Muscle layer of duodenum (tissue), 2 donors: Measurements from ENCODE around the gene PAPPA2.

Experiments
- H3K27ac ChIP-seq: one replicate; pipeline ENCODE4 v1.7.0; 2013; ENCODE audit warnings: mild to moderate bottlenecking, low read length
- H3K27me3 ChIP-seq: one replicate; pipeline ENCODE4 v1.7.0; 2013; ENCODE audit warnings: low read depth, mild to moderate bottlenecking, control low read depth, low read length
- H3K36me3 ChIP-seq, 2 donors: one replicate each; pipeline ENCODE4 v1.7.0; 2013; ENCODE audit warnings: low read length in 2 of 2, control low read depth in 1 of 2, mild to moderate bottlenecking in 1 of 2; ENCODE audit not compliant: insufficient read depth in 2 of 2, control insufficient read depth in 1 of 2
- H3K4me1 ChIP-seq, 2 donors: one replicate each; pipeline ENCODE4 v1.7.0; 2013; ENCODE audit warnings: low read length in 2 of 2, mild to moderate bottlenecking in 2 of 2, control low read depth in 1 of 2, moderate library complexity in 1 of 2; ENCODE audit not compliant: insufficient read depth in 2 of 2, control insufficient read depth in 1 of 2
- H3K4me3 ChIP-seq, 2 donors: one replicate each; pipeline ENCODE4 v1.7.0; 2013; ENCODE audit warnings: low read length in 2 of 2, low read depth in 1 of 2, mild to moderate bottlenecking in 1 of 2
- H3K9me3 ChIP-seq, 2 donors: one replicate each; pipeline ENCODE4 v1.7.0; 2013; ENCODE audit warnings: low read length in 2 of 2, control low read depth in 1 of 2, mild to moderate bottlenecking in 1 of 2; ENCODE audit not compliant: control insufficient read depth in 1 of 2
- donor health status: healthy.

Gene PAPPA2

DNA sequence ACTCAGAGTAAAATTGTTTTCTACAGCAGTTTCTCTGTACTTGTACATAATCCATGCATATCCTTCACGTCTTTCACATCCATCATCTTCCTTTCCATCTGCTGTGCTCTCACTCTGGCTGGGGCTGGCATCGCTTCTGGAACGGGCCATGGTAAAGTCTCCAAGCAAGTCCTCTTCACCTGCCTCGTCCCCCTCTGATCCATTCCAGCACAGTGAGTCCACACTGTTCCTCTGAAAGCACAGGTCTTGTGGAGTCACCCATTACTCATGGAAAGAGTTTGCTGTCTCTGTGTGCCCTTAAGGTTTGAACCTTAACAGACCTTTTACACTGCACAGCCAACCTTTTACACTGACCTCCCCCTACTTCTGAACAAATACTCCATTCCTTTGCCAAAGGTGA, 387.9 kb downstream of the PAPPA2 start:
- no peak overlapping the region for H3K27ac ChIP-seq
- H3K27me3 ChIP-seq = no peaks in the 10 kb centered on the region
- H3K9me3 ChIP-seq = no peaks in the 10 kb centered on the region
- no peaks in the 10 kb centered on the region for H3K4me1 ChIP-seq
- H3K4me3 ChIP-seq = no peak overlapping the region
- no peaks in the 10 kb centered on the region for H3K36me3 ChIP-seq

- no peaks in the 10 kb centered on the region for H3K27me3 ChIP-seq
- H3K36me3 ChIP-seq = no peaks in the 10 kb centered on the region
- H3K27ac ChIP-seq = no peak overlapping the region
- no peaks in the 10 kb centered on the region for H3K4me1 ChIP-seq
- H3K9me3 ChIP-seq = no peaks in the 10 kb centered on the region
- H3K4me3 ChIP-seq = no peak overlapping the region
Measured at GRCh38 chr1:176852124-176852523, 389.1 kb downstream of the PAPPA2 start.

DNA sequence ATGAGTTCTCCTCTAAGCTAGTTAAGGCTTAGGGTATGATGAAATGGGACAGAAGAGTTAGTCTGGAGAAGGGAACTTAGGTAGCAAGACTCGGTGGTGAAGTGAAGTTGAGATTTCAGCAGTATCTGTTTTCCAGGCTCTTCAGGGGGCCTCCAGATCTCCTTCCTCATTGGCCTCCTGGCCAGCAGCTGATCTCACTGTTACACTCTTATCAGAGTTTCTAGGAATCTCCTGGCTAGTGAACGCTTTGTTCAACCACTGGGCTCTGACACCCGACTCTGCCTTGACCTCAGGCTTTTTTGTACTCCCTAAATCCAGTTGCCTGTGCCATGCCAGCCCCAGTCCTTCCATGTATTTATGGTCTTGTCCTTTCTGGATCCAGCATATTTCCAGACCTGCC, 390.5 kb downstream of the PAPPA2 start:
- no peaks in the 10 kb centered on the region for H3K27me3 ChIP-seq
- no peaks in the 10 kb centered on the region for H3K4me1 ChIP-seq
- H3K9me3 ChIP-seq = no peaks in the 10 kb centered on the region
- H3K27ac ChIP-seq = no peak overlapping the region
- H3K36me3 ChIP-seq = no peaks in the 10 kb centered on the region
- no peak overlapping the region for H3K4me3 ChIP-seq

DNA sequence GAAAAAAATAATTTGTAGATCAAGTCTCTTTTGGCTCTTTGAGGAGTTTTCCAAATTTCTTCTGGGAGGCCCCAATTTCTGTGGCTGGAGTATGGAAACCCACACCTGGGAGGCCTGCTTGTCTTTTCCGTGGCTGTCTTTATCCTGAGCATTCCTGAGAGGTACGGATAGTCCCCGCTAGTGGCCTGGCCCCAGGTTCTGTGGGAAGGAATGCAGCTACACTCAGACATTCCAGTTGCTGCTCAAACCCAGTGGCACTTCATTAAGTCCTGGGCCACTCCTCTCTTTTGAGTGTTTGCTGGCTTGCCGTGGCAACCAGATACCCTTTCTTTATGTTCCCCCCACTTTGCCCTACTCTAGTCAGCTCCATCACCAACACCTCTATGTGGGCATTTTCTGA, 391.1 kb downstream of the PAPPA2 start:
- Histone ChIP-seq H3K4me1 (no peaks in the 10 kb centered on the region), H3K36me3 (no peaks in the 10 kb centered on the region), H3K27ac (no peak overlapping the region), H3K27me3 (no peaks in the 10 kb centered on the region), H3K9me3 (no peaks in the 10 kb centered on the region), H3K4me3 (no peak overlapping the region)

GRCh38 chr1:176854758-176855745, 392.1 kb downstream of the PAPPA2 start:
- H3K27ac ChIP-seq = no peak overlapping the region
- no peaks in the 10 kb centered on the region for H3K9me3 ChIP-seq
- no peaks in the 10 kb centered on the region for H3K36me3 ChIP-seq

GRCh38 chr1:176857632-176858031, 394.7 kb downstream of the PAPPA2 start:
- H3K4me1 ChIP-seq = no peaks in the 10 kb centered on the region
- H3K27ac ChIP-seq = no peak overlapping the region
- no peaks in the 10 kb centered on the region for H3K27me3 ChIP-seq
- H3K36me3 ChIP-seq = no peaks in the 10 kb centered on the region
- H3K9me3 ChIP-seq = no peaks in the 10 kb centered on the region
- H3K4me3 ChIP-seq = no peak overlapping the region

More at GRCh38 chr1:176854758-176855745, 392.1 kb downstream of the PAPPA2 start:
- Histone ChIP-seq H3K4me1 (no peaks in the 10 kb centered on the region), H3K4me3 (no peak overlapping the region), H3K27me3 (no peaks in the 10 kb centered on the region)

GRCh38 chr1:176858433-176858916, 395.5 kb downstream of the PAPPA2 start:
- Histone ChIP-seq H3K27ac (no peak overlapping the region), H3K27me3 (no peaks in the 10 kb centered on the region), H3K4me3 (no peak overlapping the region)

DNA sequence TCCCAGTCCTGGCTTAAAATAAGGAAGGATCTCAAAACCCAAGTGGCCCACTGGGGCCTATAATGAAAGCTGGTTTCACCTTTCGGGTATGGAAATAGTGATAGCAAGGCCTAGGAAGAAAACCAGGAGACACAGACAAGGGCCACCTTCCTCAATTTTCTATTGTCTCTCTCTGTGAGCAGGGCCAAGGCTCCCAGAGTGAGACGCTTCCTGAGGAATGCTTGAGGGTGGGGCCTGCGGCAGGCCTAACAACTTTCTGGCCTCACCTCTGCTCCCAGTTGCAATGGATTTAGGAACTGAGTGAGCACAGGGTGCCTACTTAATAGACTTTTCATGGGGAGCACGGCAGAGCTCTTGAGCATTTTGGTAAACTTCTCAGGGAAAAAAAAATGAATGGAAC, 400.6 kb downstream of the PAPPA2 start:
- no peak overlapping the region for H3K27ac ChIP-seq
- H3K27me3 ChIP-seq = no peaks in the 10 kb centered on the region
- H3K9me3 ChIP-seq = no peaks in the 10 kb centered on the region
- H3K36me3 ChIP-seq = no peaks in the 10 kb centered on the region
- no peaks in the 10 kb centered on the region for H3K4me1 ChIP-seq
- no peak overlapping the region for H3K4me3 ChIP-seq

More at GRCh38 chr1:176858433-176858916, 395.5 kb downstream of the PAPPA2 start:
- H3K36me3 ChIP-seq = no peaks in the 10 kb centered on the region
- no peaks in the 10 kb centered on the region for H3K4me1 ChIP-seq
- no peaks in the 10 kb centered on the region for H3K9me3 ChIP-seq

DNA sequence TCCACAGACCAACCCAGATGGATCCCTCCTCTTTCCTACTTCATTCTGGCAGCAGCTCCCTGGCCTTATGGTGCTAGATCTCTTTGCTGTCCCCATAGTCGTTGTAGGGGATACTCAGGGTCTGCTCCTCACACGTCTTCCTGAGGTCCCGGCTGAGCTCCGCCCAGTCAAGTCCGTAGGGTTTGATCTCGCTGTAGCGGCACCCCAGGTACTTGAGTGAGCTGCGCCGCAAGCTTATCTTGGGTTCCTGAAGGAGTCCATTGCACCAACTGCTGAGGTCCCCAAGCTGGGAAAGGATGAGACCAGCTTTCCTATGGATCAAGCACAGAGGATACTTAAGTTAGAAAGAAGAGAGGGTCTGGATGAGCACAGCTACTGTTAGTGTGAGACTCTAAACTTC, 401.2 kb downstream of the PAPPA2 start:
- no peak overlapping the region for H3K27ac ChIP-seq

GRCh38 chr1:176866011-176866714, 403.2 kb downstream of the PAPPA2 start:
- Histone ChIP-seq H3K27me3 (no peaks in the 10 kb centered on the region), H3K4me1 (no peaks in the 10 kb centered on the region), H3K4me3 (no peak overlapping the region), H3K9me3 (no peaks in the 10 kb centered on the region), H3K27ac (no peak overlapping the region), H3K36me3 (no peaks in the 10 kb centered on the region)

More for the DNA sequence above, 401.2 kb downstream of the PAPPA2 start:
- H3K9me3 ChIP-seq = no peaks in the 10 kb centered on the region
- H3K27me3 ChIP-seq = no peaks in the 10 kb centered on the region
- no peaks in the 10 kb centered on the region for H3K36me3 ChIP-seq
- H3K4me1 ChIP-seq = no peaks in the 10 kb centered on the region
- H3K4me3 ChIP-seq = no peak overlapping the region

DNA sequence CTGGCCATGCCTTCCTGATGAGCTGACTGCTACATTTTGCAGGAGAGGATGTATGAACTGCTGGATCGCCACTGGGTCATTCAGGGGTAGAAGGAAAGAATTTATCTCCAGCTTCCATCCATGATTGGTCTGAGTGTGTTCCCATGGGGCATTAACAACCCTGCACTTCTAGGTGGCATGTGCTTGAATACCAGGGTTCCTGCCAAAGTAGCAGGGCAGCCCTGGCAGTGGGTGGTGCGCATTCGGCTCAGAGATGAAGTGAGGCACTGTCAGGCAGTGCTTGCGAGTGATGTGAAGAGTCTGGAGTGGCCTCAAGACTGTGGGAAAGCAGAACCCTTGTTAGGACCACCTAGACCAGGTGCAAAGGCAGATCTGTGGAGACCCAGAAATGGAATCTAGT, 406.6 kb downstream of the PAPPA2 start:
- Histone ChIP-seq H3K27me3 (no peaks in the 10 kb centered on the region), H3K36me3 (no peaks in the 10 kb centered on the region), H3K4me1 (no peaks in the 10 kb centered on the region), H3K9me3 (no peaks in the 10 kb centered on the region), H3K4me3 (no peak overlapping the region), H3K27ac (no peak overlapping the region)
